UCSD-AML1 (cell line): ENCODE measurements around the gene EPHA6.

ENCODE experiments used
- DNase-seq: peaks from one replicate; lab custom pipeline; 2025; ENCODE audit not compliant: unreplicated experiment; lab: John Stamatoyannopoulos, UW

Gene EPHA6

GRCh38 chr3:97765336-97765735, 950.9 kb downstream of the EPHA6 start:
- no peak for DNase-seq

- no peak for DNase-seq
These were observed 958.5 kb downstream of the EPHA6 start for GRCh38 chr3:97772926-97773325.

GRCh38 chr3:97778152-97778551, 963.8 kb downstream of the EPHA6 start:
- DNase-seq, result no peak

- DNase-seq, result no peak
These were observed 979.1 kb downstream of the EPHA6 start for GRCh38 chr3:97793420-97794019.

GRCh38 chr3:97795951-97796350, 981.6 kb downstream of the EPHA6 start:
- no peak for DNase-seq
